DMS 273 treated with DMSO at 0.1 percent for 48 hours (cell line): ENCODE measurements around the gene DNHD1.
A peak's percentile ranks its signal among the peaks of the same experiment; 100 is the strongest.

Experiments used
- DNase-seq: peaks from one replicate; lab custom pipeline; 2025; lab: John Stamatoyannopoulos, UW

DNHD1 gene

GRCh38 chr11:6497069-6497839, at the start of gene DNHD1:
Gene DNHD1, plus strand, starts transcription at chr11:6497280. Its CDS starts 936 bp downstream, at chr11:6498216.
- DNase-seq: no peak

GRCh38 chr11:6448574-6448973, 48.5 kb upstream of the DNHD1 start:
- DNase-seq: no peak

GRCh38 chr11:6452219-6452618, 44.9 kb upstream of the DNHD1 start:
- no peak for DNase-seq

GRCh38 chr11:6453152-6453551, 43.9 kb upstream of the DNHD1 start:
- DNase-seq: no peak

- DNase-seq: no peak
Observed at GRCh38 chr11:6455070-6455469, 42.0 kb upstream of the DNHD1 start.

GRCh38 chr11:6456361-6457073, 40.6 kb upstream of the DNHD1 start:
- no peak for DNase-seq

GRCh38 chr11:6457581-6458320, 39.3 kb upstream of the DNHD1 start:
- DNase-seq: no peak

GRCh38 chr11:6458352-6459098, 38.6 kb upstream of the DNHD1 start:
- DNase-seq: no peak

- DNase-seq: no peak
Observed at GRCh38 chr11:6459099-6459450, 38.0 kb upstream of the DNHD1 start.

- no peak for DNase-seq
Observed at GRCh38 chr11:6468712-6469495, 28.2 kb upstream of the DNHD1 start.

- DNase-seq: no peak
Observed at GRCh38 chr11:6469599-6469998, 27.5 kb upstream of the DNHD1 start.

- DNase-seq: no peak
Observed at GRCh38 chr11:6472934-6473333, 24.1 kb upstream of the DNHD1 start.

GRCh38 chr11:6473451-6474412, 23.3 kb upstream of the DNHD1 start, which contains the start of gene TRIM3:
Gene TRIM3, minus strand, starts transcription at chr11:6473941. Its CDS starts 8,246 bp downstream, at chr11:6465695.
- DNase-seq: peak; percentile 23

- no peak for DNase-seq
Observed at GRCh38 chr11:6474413-6474792, 22.7 kb upstream of the DNHD1 start.

- DNase-seq: no peak
Observed at GRCh38 chr11:6474806-6475500, 22.1 kb upstream of the DNHD1 start.

GRCh38 chr11:6475936-6476335, 21.1 kb upstream of the DNHD1 start:
- DNase-seq: no peak

GRCh38 chr11:6476571-6476970, 20.5 kb upstream of the DNHD1 start:
- DNase-seq: no peak

- DNase-seq: no peak
Observed at GRCh38 chr11:6480299-6480914, 16.7 kb upstream of the DNHD1 start.
